Thyroid gland (tissue), 4 donors: ENCODE measurements around the gene IL17C. TPM values are rescaled to one million over a fixed set of nuclear protein-coding genes. Genes with fewer than 3 reads are reported as not detected.

Experiments used
- DNase-seq, 2 donors: peaks; one replicate each; pipeline ENCODE4 v3.0.0-alpha.2; 2019
- H3K27ac ChIP-seq, 3 donors: fragments of 200-600 bp; sonication (generic); 1 replicate in 2 of 3; 2 replicates in 1 of 3; pipeline ENCODE4 v1.5.1; 2016 to 2019; ENCODE audit warnings: mild to moderate bottlenecking in 1 of 3, moderate library complexity in 1 of 3
- H3K27me3 ChIP-seq: fragments of 200-600 bp; sonication (generic); one replicate; pipeline ENCODE4 v1.5.1; 2019
- H3K36me3 ChIP-seq, 2 donors: fragments of 200-600 bp; sonication (generic); one replicate each; pipeline ENCODE4 v1.5.1; 2016 to 2019
- H3K4me1 ChIP-seq, 2 donors: fragments of 200-600 bp; sonication (generic); one replicate each; pipeline ENCODE4 v1.5.1; 2017 to 2019
- H3K4me3 ChIP-seq, 3 donors: fragments of 200-600 bp; sonication (generic); replicated peaks in 1 of 3; 1 replicate in 2 of 3; 2 replicates in 1 of 3; pipeline ENCODE4 v1.5.1; 2016; ENCODE audit warnings: mild to moderate bottlenecking in 1 of 3
- H3K9me3 ChIP-seq: fragments of 200-600 bp; sonication (generic); one replicate; pipeline ENCODE4 v1.5.1; 2017
- POLR2A ChIP-seq, 2 donors: fragments of 450-650 bp; IDR thresholded peaks; one replicate each; pipeline ENCODE4 v1.6.1; 2017; ENCODE audit warnings: antibody characterized with exemption in 2 of 2, mild to moderate bottlenecking in 2 of 2, moderate library complexity in 1 of 2
- WGBS, 2 donors: methylation state at CpG; one replicate each; pipeline ENCODE4 v1.1.5; 2017; 5-methylcytosine and 5-hydroxymethylcytosine counted together
- intact Hi-C: fragments of 100-400 bp; cut with DNase I; formaldehyde crosslinking; loops from one replicate; pipeline ENCODE4 v1.15.1; 2023
- total RNA-seq, 4 donors: library from RNA; depleted of rRNA; stranded (reverse); fragments of >200 nt; gene quantifications; one replicate each; pipeline ENCODE4 v1.2.3, GENCODE V29; 2016
- TF ChIP-seq, protein P1 (sequence below), 6 experiments: fragments of 200-600 bp in 3 of 6; fragments of 450-650 bp in 3 of 6; sonication (generic) in 3 of 6; IDR thresholded peaks; one replicate each; pipeline ENCODE4 v1.5.1; 2016 to 2019; ENCODE audit warnings: antibody characterized with exemption in 6 of 6, mild to moderate bottlenecking in 2 of 6, inconsistent platforms in 1 of 6, moderate library complexity in 1 of 6

IL17C gene
- total RNA-seq, 4 donors from 2014 or later, result not detected

- no peak for TF ChIP-seq POLR2A (IDR thresholded peaks at IDR 0.05)
- TF ChIP-seq, protein P1, sequence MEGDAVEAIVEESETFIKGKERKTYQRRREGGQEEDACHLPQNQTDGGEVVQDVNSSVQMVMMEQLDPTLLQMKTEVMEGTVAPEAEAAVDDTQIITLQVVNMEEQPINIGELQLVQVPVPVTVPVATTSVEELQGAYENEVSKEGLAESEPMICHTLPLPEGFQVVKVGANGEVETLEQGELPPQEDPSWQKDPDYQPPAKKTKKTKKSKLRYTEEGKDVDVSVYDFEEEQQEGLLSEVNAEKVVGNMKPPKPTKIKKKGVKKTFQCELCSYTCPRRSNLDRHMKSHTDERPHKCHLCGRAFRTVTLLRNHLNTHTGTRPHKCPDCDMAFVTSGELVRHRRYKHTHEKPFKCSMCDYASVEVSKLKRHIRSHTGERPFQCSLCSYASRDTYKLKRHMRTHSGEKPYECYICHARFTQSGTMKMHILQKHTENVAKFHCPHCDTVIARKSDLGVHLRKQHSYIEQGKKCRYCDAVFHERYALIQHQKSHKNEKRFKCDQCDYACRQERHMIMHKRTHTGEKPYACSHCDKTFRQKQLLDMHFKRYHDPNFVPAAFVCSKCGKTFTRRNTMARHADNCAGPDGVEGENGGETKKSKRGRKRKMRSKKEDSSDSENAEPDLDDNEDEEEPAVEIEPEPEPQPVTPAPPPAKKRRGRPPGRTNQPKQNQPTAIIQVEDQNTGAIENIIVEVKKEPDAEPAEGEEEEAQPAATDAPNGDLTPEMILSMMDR (IDR thresholded peaks at IDR 0.05), result no peak
- peak; percentile 73 to 80 for DNase-seq
- no peaks in the 10 kb centered on the region for H3K9me3 ChIP-seq
- no peaks in the 10 kb centered on the region for H3K36me3 ChIP-seq
- 8 to 51% methylated on average over 9 to 14 of the region's 45 CpGs for WGBS, 2 donors
- no peaks in the 10 kb centered on the region for H3K27me3 ChIP-seq
- no peak overlapping the region for H3K4me3 ChIP-seq
- intact Hi-C loops, result no loop called here
- H3K4me1 ChIP-seq, result peaks cover 0 to 17% of the 10 kb centered on the region in 2 donors
- H3K27ac ChIP-seq, result no peak overlapping the region
Measured at GRCh38 chr16:88639231-88640038, 1.1 kb downstream of the IL17C start.

DNA sequence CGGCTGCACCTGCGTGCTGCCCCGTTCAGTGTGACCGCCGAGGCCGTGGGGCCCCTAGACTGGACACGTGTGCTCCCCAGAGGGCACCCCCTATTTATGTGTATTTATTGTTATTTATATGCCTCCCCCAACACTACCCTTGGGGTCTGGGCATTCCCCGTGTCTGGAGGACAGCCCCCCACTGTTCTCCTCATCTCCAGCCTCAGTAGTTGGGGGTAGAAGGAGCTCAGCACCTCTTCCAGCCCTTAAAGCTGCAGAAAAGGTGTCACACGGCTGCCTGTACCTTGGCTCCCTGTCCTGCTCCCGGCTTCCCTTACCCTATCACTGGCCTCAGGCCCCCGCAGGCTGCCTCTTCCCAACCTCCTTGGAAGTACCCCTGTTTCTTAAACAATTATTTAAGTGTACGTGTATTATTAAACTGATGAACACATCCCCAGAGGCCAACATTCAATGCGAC is 1.7 kb downstream of the IL17C start:
- H3K27me3 ChIP-seq, result no peaks in the 10 kb centered on the region
- H3K36me3 ChIP-seq, result no peaks in the 10 kb centered on the region
- H3K4me3 ChIP-seq, result no peak overlapping the region
- DNase-seq, result no peak
- H3K9me3 ChIP-seq, result no peaks in the 10 kb centered on the region
- H3K27ac ChIP-seq, result no peak overlapping the region
- H3K4me1 ChIP-seq, result peaks cover 0 to 10% of the 10 kb centered on the region in 2 donors
- TF ChIP-seq POLR2A (IDR thresholded peaks at IDR 0.05), result no peak
- TF ChIP-seq, protein P1 (IDR thresholded peaks at IDR 0.05), result no peak
- intact Hi-C loops, result no loop called here
- WGBS, 2 donors, result 25 to 65% methylated on average over 13 of the region's 13 CpGs

DNA sequence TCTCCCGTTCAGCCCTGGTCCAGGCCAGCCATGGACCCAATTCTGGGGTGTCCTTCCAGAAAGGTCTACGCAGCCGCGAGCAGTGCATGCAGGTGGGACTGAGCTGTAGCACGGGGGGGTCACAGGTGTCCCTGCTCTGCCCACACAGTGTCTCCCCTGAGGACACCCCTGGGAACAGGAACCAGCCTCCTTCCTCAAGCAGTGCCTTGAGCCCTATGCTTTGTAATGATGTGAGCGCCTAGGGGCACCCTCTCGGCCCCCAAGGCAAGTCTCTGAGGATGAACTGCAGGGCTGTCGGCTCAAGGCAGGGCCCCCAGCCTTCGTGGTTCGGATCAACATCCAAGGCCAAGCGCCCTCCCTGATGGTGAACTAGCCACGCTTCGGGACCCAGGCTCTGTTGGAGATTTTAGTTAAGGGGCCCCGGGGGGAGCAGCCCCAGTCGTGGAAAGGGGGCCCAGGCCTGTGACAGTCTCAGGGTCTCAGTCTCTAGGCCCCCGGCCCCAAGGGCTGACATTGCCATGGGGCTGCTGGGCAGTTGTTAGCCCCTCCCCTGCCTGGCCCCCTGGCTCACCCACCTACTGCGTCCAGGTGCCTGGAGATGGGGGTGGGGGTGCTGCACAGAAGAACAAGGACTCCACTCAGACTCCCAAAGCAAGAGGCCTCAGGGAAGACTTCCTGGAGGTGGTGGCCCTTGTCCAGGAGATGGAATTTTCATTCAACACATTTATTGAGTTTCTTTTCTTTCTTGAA is 2.3 kb downstream of the IL17C start:
- Histone ChIP-seq H3K9me3 (no peaks in the 10 kb centered on the region), H3K36me3 (no peaks in the 10 kb centered on the region), H3K4me1 (peaks cover 0 to 9% of the 10 kb centered on the region in 2 donors), H3K27ac (no peak overlapping the region), H3K4me3 (no peak overlapping the region), H3K27me3 (no peaks in the 10 kb centered on the region)
- no peak for DNase-seq
- intact Hi-C loops, result no loop called here
- no peak for TF ChIP-seq POLR2A (IDR thresholded peaks at IDR 0.05)
- TF ChIP-seq, protein P1 (IDR thresholded peaks at IDR 0.05), result no peak
- 59 to 74% methylated on average over 8 of the region's 17 CpGs for WGBS, 2 donors

DNA sequence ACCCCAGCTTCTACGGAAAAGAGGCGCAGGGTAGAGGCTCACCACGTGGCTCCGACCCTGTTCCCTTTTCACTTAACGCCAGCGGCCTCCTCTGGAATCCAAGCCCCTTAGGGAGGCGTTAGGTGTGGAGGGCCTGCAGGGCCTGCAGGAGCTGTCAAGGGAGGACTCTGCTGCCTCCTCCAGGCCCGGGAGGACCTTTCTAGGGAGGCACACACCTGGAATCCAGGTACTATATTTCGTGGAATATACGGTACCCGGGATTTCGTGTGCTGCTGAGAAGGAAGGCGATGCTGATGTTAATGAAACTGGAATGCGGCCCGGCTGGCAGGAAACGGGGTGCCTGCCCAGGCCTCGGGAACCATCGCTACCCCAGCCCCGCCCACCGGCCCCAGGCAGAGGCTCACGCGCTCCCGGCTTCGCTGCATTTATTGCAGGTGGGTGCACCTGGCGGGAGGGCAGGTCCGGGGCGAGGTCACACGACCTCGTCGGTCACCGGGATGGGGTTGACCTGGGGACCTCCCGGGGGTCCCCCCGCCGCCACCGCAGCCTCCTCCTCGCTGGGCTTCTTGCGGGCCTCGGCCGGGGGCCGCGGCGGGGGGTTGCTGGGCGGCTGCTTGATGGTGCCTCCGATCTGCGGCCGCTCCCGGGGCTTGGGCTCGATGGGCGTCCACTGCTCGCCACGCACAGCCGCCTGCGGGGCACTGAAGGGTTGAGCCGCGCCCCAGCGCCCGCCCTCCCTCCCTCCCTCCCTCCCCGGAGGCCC is 4.7 kb downstream of the IL17C start:
- no peak for DNase-seq
- intact Hi-C loops, result no loop called here
- Histone ChIP-seq H3K36me3 (no peaks in the 10 kb centered on the region), H3K27ac (no peak overlapping the region), H3K4me3 (no peak overlapping the region), H3K27me3 (no peaks in the 10 kb centered on the region), H3K9me3 (no peaks in the 10 kb centered on the region), H3K4me1 (peaks cover 0 to 9% of the 10 kb centered on the region in 2 donors)
- WGBS, 2 donors, result 88 to 92% methylated on average over 30 to 44 of the region's 58 CpGs
- TF ChIP-seq, protein P1 (IDR thresholded peaks at IDR 0.05), result no peak
- TF ChIP-seq POLR2A (IDR thresholded peaks at IDR 0.05), result no peak
